GM12875 (cell line): Measurements from ENCODE around the gene STX1B.

Experiments
- H3K4me3 ChIP-seq: one replicate; pipeline ENCODE4 v1.5.1; 2011; ENCODE audit warnings: low read depth, low read length, control low read depth
- TF ChIP-seq, protein P1 (sequence below): IDR thresholded peaks from 2 replicates; pipeline ENCODE4 v1.5.1; 2011; ENCODE audit warnings: low read depth, mild to moderate bottlenecking, control low read depth, inconsistent platforms, low read length, moderate library complexity, borderline replicate concordance; ENCODE audit not compliant: insufficient read depth

The STX1B gene

DNA sequence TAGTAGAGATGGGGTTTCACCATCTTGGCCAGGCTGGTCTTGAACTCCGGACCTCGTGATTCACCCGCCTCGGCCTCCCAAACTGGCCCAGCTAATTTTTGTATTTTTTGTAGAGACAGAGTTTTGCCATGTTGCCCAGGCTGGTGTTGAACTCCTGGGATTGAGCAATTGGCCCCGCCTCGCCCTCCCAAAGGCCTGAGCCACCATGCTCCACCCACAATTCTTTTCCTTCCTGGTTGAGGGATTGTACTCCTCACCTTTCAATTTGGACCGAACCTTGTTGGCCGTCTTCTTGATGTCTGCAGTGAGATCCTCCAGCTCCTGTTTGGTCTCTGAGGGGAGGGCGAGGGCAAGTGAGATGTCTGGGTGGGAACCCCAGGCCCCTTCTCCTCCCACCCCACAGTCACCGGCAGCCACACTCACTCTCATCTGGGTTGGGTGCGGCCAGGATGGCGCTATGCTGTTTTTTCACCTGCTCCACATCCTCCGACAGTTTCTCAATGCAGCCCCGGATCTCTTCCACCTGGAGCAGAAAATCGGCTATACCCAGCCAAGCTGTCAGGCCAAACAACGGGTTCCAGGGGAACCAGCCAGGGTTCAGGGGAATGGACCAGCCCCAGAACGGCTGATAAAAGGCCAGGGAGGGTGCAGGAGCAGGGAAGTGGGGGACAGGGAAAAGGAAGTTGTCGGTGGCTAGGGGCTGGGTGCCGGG lies 9.6 kb downstream of the STX1B start:
- TF ChIP-seq, protein P1, sequence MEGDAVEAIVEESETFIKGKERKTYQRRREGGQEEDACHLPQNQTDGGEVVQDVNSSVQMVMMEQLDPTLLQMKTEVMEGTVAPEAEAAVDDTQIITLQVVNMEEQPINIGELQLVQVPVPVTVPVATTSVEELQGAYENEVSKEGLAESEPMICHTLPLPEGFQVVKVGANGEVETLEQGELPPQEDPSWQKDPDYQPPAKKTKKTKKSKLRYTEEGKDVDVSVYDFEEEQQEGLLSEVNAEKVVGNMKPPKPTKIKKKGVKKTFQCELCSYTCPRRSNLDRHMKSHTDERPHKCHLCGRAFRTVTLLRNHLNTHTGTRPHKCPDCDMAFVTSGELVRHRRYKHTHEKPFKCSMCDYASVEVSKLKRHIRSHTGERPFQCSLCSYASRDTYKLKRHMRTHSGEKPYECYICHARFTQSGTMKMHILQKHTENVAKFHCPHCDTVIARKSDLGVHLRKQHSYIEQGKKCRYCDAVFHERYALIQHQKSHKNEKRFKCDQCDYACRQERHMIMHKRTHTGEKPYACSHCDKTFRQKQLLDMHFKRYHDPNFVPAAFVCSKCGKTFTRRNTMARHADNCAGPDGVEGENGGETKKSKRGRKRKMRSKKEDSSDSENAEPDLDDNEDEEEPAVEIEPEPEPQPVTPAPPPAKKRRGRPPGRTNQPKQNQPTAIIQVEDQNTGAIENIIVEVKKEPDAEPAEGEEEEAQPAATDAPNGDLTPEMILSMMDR, result no peak
- no peak overlapping the region for H3K4me3 ChIP-seq

DNA sequence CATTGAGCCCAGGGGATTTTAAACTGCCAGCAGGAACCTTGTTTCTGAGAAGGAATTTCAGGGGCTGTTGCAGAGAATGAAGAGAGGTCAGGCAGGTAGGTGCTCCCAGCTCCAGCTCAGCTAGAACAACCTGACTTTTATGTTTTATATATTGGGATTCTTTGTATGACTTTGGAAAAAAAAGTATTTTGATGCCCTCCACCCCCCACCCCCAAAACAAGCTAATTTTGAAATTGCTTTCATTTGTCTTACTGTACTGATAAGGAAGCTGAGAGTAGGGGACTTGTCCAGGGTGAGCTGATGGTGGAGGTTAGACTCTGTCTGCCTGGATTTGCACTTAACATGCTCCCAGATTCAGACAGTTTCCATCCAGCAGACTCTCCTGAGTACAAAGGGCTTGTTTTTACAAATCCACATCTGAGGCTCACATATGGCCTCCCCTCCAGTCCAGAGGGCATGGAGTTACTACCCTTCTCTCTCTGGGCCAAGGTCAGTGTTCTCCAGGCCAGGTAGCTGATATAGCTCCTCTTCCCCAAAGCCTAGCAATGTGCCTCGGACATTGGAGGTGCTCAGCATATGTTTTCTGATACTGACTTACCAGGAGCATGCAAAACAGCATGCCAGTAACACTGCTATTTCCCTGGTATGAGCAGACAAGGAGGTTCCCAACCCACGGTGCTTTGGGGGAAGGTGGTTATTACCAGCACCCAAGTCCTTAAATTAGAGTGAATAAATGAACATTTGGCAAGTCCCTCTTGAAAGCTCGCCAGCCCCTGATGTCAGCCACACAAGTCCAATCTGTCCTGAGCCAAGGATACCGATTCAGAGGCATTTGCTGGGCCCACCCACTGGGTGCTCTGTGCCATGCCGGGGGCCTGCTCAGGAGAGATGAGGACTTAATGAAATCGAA lies 11.3 kb downstream of the STX1B start:
- TF ChIP-seq, protein P1, result no peak
- no peak overlapping the region for H3K4me3 ChIP-seq

DNA sequence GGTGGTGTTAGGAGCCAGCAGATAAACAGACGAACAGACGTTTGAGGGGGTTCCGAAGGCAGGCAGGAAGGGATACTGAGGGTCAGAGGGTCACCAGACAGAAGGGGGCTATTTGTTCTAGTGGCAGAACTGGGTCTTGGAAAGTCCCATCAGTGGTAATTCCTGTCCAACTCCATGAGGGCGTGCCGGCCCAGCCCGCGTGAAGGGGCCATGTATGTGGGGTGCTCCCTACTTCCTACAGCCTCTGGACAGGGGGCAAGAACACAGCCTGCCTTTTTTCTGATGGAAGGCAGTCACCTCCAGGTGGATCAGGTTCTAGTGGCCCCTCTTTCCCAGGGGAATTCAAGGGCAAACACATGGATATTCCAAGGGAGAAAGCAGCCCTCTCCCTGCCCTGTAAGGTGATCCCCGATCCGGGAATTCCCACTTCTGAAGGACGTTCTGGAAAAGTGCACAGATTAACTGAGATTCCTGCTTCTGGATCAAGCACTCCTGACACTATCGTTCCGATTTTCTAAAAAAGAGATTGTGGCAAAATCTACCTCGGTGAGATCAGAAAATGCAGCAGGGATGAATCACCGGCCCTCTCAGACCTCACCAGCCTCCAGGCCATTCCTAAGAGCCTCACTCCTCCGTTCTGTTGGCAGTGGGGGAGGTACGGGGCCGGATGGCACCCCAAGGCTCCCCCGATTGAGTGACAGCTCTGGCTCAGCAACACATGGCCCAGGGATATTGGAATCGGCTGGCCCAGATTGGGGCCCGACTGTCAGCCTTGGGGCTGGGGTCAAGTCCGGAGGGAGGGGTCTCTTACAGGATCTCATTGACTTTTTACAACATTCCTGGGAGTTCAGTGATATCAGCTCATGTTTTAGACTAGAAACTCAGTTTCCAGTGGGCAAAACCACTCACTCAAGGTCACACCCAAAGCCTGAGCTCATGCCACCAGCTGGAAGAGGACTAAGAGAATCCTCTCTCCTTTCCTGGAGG lies 12.4 kb downstream of the STX1B start:
- H3K4me3 ChIP-seq, result no peak overlapping the region
- TF ChIP-seq, protein P1, result no peak

DNA sequence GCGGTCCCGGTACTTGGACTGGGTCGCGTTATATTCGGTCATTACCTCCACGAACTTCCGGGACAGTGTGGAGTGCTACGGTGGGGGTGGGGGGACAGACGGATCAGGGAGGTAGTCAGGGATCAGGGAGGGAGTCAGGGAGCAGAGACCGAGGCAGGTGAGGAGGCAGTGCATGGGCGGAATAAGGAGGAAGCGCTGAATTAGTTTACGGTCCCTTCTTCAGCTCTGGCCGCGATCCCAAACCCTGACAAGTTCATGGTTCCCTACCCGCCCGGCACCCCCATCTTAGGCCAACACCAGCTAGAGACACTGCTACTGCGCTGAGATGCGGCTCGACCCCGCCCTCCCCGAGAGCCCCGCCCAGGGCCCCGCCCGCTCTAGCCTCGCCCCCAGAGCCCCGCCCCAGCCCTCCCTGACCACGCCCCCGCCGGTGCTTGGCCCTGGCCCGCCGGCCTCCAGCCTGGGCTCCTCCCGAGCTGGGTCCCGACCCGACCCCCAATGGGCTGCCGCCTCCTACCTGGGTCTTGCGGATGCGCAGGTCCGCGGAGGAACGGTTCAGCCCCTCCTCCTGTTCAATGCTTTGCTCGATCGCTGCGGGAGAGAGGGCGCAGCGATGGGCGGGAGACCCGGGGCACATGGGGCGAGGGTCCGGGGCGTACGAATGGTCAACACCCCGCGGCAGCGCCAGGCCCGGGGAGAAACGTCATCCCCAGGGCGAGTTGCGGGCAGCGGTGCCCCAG lies 13.3 kb downstream of the STX1B start:
- TF ChIP-seq, protein P1, result no peak
- H3K4me3 ChIP-seq, result peak overlapping the region; percentile 45

DNA sequence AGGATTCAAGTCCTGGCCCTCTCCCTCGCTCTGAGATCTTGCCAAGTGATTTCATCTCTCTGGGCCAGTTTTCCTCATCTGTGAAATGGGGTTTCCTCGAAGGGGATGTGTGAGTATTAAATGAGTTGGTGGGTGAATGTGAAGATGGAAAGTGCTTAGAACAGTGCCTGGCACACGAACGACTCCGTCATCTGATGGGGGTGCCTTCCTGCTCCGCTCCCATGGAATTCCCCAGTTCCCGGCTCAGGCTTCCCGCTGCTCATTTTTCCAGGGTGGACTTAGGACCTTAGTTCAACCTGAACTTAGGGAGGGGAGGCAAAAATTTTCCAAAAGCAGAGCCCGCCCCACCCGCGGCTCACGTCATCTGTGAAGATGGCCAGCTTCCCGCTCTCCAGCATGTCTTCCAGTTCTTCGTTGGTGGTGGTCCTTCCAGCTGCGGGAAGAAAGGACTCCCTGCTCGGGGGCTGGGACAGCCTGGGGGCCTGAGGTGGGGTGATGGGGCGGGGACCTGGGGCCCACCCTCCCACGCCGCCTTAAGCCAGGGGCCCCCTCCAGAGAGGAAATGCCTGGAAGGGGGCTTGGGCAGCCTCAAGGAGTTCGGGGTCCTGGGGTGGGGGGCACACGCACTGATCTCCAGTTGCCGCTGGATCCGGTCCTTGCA lies 14.0 kb downstream of the STX1B start:
- TF ChIP-seq, protein P1, result no peak

DNA sequence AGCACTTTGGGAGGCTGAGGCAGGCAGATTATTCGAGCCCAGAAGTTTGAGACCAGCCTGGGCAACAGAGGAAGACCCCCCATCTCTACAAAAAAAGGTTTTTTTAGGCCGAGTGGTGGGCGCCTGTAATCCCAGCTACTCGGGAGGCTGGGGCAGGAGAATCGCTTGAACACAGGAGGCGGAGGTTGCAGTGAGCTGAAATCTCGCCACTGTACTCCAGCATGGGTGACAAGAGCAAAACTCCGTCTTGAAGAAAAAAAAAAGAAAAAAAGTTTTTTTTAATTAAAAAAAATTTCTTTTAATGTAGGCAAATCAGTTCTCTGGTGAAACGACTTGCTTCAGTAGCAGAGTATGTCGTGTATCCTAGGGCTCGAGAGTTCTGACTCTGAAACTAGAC lies 14.5 kb downstream of the STX1B start:
- TF ChIP-seq, protein P1, result no peak
- no peak overlapping the region for H3K4me3 ChIP-seq

More for the DNA sequence above, 14.0 kb downstream of the STX1B start:
- H3K4me3 ChIP-seq, result peak overlapping the region; percentile 45
